Measurements from ENCODE around the gene GALNT13. TPM values are rescaled to one million over a fixed set of nuclear protein-coding genes. Genes with fewer than 3 reads are reported as not detected.

The GALNT13 gene
- total RNA-seq, 2 experiments from 2014 or later: not detected

GRCh38 chr2:154120706-154121105 is 249.0 kb downstream of the GALNT13 start:
- Histone ChIP-seq H3K9me3 (ENCODE audit: control insufficient read depth in 1 of 2, insufficient read depth in 1 of 2, low read length in 2 of 2) (peaks cover 3 to 11% of the 10 kb centered on the region in 2 experiments), H3K27me3 (ENCODE audit: control insufficient read depth in 1 of 2, insufficient read depth in 2 of 2, low read length in 2 of 2) (no peaks in the 10 kb centered on the region), H3K27ac (ENCODE audit: low read depth in 1 of 2, low read length in 2 of 2) (no peak overlapping the region), H3K4me1 (ENCODE audit: insufficient read depth, low read length) (no peaks in the 10 kb centered on the region), H3K4me3 (ENCODE audit: low read length) (no peak overlapping the region), H3K36me3 (ENCODE audit: insufficient read depth, low read length) (no peaks in the 10 kb centered on the region)
- ATAC-seq (ENCODE audit: poor library complexity) (no peak), DNase-seq (no peak)
- ChIA-PET CTCF (no interaction called here), POLR2A (no interaction called here)
- peaks cover 18% of the 10 kb centered on the region for H3K9me3 Mint-ChIP-seq
- no peaks in the 10 kb centered on the region for H3K4me1 Mint-ChIP-seq (ENCODE audit: low read depth)
- intact Hi-C loops (cut with DNase I, micrococcal nuclease): no loop called here
- no peaks in the 10 kb centered on the region for H3K27me3 Mint-ChIP-seq
- no peak overlapping the region for H3K4me3 Mint-ChIP-seq
- H3K27ac Mint-ChIP-seq: no peak overlapping the region
- TF ChIP-seq CTCF (IDR thresholded peaks at IDR 0.05): no peak
- H3K36me3 Mint-ChIP-seq (ENCODE audit: low read depth): no peaks in the 10 kb centered on the region

- intact Hi-C loops (cut with DNase I, micrococcal nuclease): no loop called here
- peaks cover 7% of the 10 kb centered on the region for H3K9me3 Mint-ChIP-seq
Observed at GRCh38 chr2:154125891-154126290, 254.2 kb downstream of the GALNT13 start.

GRCh38 chr2:154130821-154131220 is 259.1 kb downstream of the GALNT13 start:
- ChIA-PET POLR2A (no interaction called here), CTCF (no interaction called here)
- H3K36me3 ChIP-seq (ENCODE audit: insufficient read depth, low read length): no peaks in the 10 kb centered on the region
- peaks cover 0 to 3% of the 10 kb centered on the region in 2 experiments for H3K9me3 ChIP-seq (ENCODE audit: control insufficient read depth in 1 of 2, insufficient read depth in 1 of 2, low read length in 2 of 2)
- no peaks in the 10 kb centered on the region for H3K36me3 Mint-ChIP-seq (ENCODE audit: low read depth)
- ATAC-seq (ENCODE audit: poor library complexity): no peak
- peaks cover 12% of the 10 kb centered on the region for H3K9me3 Mint-ChIP-seq
- DNase-seq: no peak
- H3K4me1 Mint-ChIP-seq (ENCODE audit: low read depth): no peaks in the 10 kb centered on the region
- TF ChIP-seq CTCF (IDR thresholded peaks at IDR 0.05): no peak
- no peak overlapping the region for H3K4me3 ChIP-seq (ENCODE audit: low read length)
- no peak overlapping the region for H3K4me3 Mint-ChIP-seq
- no peaks in the 10 kb centered on the region for H3K27me3 Mint-ChIP-seq
- no peak overlapping the region for H3K27ac Mint-ChIP-seq
- no peak overlapping the region for H3K27ac ChIP-seq (ENCODE audit: low read depth in 1 of 2, low read length in 2 of 2)
- no peaks in the 10 kb centered on the region for H3K27me3 ChIP-seq (ENCODE audit: control insufficient read depth in 1 of 2, insufficient read depth in 2 of 2, low read length in 2 of 2)
- intact Hi-C loops (cut with DNase I, micrococcal nuclease): no loop called here
- H3K4me1 ChIP-seq (ENCODE audit: insufficient read depth, low read length): no peaks in the 10 kb centered on the region

More at GRCh38 chr2:154125891-154126290, 254.2 kb downstream of the GALNT13 start:
- Histone ChIP-seq H3K27me3 (ENCODE audit: control insufficient read depth in 1 of 2, insufficient read depth in 2 of 2, low read length in 2 of 2) (no peaks in the 10 kb centered on the region), H3K4me1 (ENCODE audit: insufficient read depth, low read length) (no peaks in the 10 kb centered on the region), H3K4me3 (ENCODE audit: low read length) (no peak overlapping the region), H3K36me3 (ENCODE audit: insufficient read depth, low read length) (no peaks in the 10 kb centered on the region), H3K27ac (ENCODE audit: low read depth in 1 of 2, low read length in 2 of 2) (no peak overlapping the region), H3K9me3 (ENCODE audit: control insufficient read depth in 1 of 2, insufficient read depth in 1 of 2, low read length in 2 of 2) (peaks cover 0 to under 1% of the 10 kb centered on the region in 2 experiments)
- Mint-ChIP-seq H3K27me3 (no peaks in the 10 kb centered on the region), H3K4me1 (ENCODE audit: low read depth) (no peaks in the 10 kb centered on the region), H3K36me3 (ENCODE audit: low read depth) (no peaks in the 10 kb centered on the region), H3K27ac (no peak overlapping the region), H3K4me3 (no peak overlapping the region)
- DNase-seq (no peak), ATAC-seq (ENCODE audit: poor library complexity) (no peak)
- CTCF ChIA-PET: no interaction called here
- POLR2A ChIA-PET: no interaction called here
- no peak for TF ChIP-seq CTCF (IDR thresholded peaks at IDR 0.05)
